Measurements from ENCODE around the gene TCF4.

The TCF4 gene

DNA sequence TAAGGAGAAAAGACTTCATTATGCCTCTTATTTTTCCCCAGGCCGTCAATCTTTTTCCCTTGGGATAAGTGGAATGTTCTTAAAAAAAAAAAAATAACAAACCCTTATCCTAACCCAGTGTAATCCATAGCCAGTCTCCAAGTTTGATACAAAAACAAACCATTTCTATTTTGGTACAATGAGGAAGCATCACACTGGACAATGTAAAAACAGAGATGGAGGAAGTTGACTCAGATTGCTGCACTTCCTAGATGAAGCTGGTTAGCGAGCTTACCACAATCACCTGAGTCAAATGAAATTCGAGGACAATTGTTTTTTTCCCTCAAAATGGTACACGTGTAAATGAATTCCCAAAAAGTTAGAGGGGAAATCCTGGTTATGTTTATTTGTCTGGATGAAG is 259.7 kb downstream of the TCF4 start:
- Histone ChIP-seq H3K27ac (ENCODE audit: low read depth, low read length) (no peak overlapping the region), H3K9me3 (ENCODE audit: insufficient read depth, low read depth, low read length) (no peaks in the 10 kb centered on the region), H3K27me3 (ENCODE audit: insufficient read depth, low read length) (no peaks in the 10 kb centered on the region), H3K9ac (ENCODE audit: low read depth, low read length) (no peak overlapping the region), H3K36me3 (ENCODE audit: insufficient read depth, low read length) (no peaks in the 10 kb centered on the region), H3K4me1 (ENCODE audit: insufficient read depth, low read length) (peaks cover 11% of the 10 kb centered on the region), H3K4me3 (ENCODE audit: low read length) (no peak overlapping the region)
- 92% methylated on average over 3 of the region's 4 CpGs for WGBS

DNA sequence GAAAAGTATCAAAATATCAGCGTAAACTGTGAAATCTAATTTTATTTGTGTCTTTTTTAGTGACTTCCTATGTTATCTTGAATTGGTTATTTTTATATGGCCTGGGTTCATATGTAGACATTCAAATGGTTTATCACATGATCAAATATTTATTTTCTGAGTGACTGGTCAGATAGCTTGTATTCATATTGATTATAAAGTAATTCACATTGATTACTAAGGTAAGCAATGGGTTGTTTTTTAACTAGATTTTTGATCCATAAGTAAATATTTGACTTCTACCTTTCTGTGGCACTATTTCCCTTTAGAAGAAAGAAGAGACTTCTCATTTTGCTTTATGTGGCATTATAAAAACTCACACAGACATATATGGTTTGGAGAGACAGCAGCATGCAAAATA is 260.5 kb downstream of the TCF4 start:
- WGBS: 93% methylated on average over 1 of the region's 1 CpG
- Histone ChIP-seq H3K27me3 (ENCODE audit: insufficient read depth, low read length) (no peaks in the 10 kb centered on the region), H3K9me3 (ENCODE audit: insufficient read depth, low read depth, low read length) (no peaks in the 10 kb centered on the region), H3K9ac (ENCODE audit: low read depth, low read length) (no peak overlapping the region), H3K4me1 (ENCODE audit: insufficient read depth, low read length) (peaks cover 19% of the 10 kb centered on the region), H3K4me3 (ENCODE audit: low read length) (no peak overlapping the region), H3K27ac (ENCODE audit: low read depth, low read length) (no peak overlapping the region), H3K36me3 (ENCODE audit: insufficient read depth, low read length) (no peaks in the 10 kb centered on the region)

DNA sequence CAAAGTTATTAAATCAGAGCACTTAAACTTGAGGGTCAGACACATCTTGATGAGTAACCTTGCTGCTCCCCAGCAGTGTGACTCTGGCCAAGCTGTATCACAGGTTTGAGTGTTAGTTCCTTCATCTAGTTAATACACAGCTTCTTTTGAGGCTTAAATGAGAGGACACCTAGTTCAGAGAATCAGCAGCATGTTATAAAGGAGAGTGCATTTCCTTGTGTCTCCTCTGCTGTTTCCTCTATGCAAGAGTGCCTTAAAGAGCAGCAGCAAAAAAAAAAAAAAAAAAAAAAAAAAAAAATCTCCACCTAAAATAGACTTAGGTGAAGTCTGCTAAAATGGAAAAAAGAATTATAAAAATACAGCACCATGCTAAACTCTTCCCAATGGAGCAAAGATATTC is 261.9 kb downstream of the TCF4 start:
- H3K27me3 ChIP-seq (ENCODE audit: insufficient read depth, low read length): no peaks in the 10 kb centered on the region
- H3K36me3 ChIP-seq (ENCODE audit: insufficient read depth, low read length): no peaks in the 10 kb centered on the region
- no peak overlapping the region for H3K27ac ChIP-seq (ENCODE audit: low read depth, low read length)
- H3K4me1 ChIP-seq (ENCODE audit: insufficient read depth, low read length): peaks cover 22% of the 10 kb centered on the region
- H3K9ac ChIP-seq (ENCODE audit: low read depth, low read length): no peak overlapping the region
- no peaks in the 10 kb centered on the region for H3K9me3 ChIP-seq (ENCODE audit: insufficient read depth, low read depth, low read length)
- no peak overlapping the region for H3K4me3 ChIP-seq (ENCODE audit: low read length)

DNA sequence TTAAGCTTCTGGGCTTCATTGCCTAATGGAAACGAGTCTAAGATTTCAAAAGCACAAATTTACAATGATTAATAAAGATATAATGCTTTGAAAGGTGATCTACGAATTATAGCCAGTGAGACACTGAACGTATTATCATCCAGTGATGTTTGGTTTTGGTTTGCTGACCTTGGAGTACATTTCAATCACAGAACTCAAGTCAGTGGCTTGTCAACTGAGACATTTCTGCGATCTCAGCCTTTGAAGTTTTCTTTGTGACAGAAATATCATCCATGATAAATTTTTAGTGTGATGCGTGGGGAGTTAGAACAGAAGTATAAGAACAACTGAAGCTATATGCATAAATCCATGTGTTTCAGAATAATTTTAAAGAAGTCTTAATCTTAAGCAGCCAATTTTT is 263.8 kb downstream of the TCF4 start:
- no peak overlapping the region for H3K9ac ChIP-seq (ENCODE audit: low read depth, low read length)

DNA sequence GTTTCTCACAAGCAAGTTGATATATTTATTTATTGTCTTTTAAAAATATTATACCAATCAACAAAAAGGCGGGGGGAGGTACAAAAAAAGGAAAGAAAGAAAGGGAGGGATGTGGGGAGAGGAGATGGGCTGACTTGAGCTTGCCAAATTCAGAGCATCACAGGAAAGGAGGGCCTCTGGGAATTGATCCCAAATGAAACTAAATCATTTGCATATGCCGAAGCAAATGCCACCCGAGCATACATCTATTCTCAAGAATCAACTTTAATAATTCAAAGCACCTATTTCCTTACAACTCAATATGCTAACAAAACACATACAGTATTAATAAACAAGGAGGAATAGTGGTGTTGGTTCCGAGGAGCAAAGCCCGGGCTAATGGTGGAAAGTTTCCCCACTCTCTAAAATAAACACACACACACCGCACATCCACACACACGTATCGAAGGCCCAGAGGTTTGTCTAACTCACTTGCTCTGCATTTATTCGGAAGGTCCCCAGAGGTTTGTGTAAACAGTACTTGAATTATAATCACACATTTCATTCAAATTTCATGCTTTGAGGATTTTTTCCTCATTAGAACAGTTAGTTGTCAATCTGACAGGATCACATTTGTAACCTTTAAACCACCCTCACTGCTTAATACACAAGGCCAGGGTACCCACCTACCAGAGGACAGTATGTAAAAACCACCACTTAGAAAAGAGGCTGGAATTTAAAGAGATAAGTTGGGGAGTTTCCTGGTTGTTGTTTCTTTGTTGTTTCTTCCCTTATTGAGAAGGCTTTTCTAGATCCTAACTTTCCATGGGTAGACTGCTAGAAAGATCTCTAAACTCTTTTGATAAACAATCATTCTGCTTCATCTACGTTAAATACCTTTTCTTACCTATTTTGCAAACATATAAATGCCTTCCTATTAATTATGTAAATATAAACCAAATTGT is 264.7 kb downstream of the TCF4 start:
- H3K4me3 ChIP-seq (ENCODE audit: low read length): peak overlapping the region; percentile 70
- peaks cover 36% of the 10 kb centered on the region for H3K4me1 ChIP-seq (ENCODE audit: insufficient read depth, low read length)
- H3K27me3 ChIP-seq (ENCODE audit: insufficient read depth, low read length): no peaks in the 10 kb centered on the region
- H3K36me3 ChIP-seq (ENCODE audit: insufficient read depth, low read length): no peaks in the 10 kb centered on the region
- no peaks in the 10 kb centered on the region for H3K9me3 ChIP-seq (ENCODE audit: insufficient read depth, low read depth, low read length)
- 57% methylated on average over 7 of the region's 10 CpGs for WGBS
- H3K27ac ChIP-seq (ENCODE audit: low read depth, low read length): no peak overlapping the region
- H3K9ac ChIP-seq (ENCODE audit: low read depth, low read length): no peak overlapping the region

More for the DNA sequence above, 263.8 kb downstream of the TCF4 start:
- H3K27ac ChIP-seq (ENCODE audit: low read depth, low read length): no peak overlapping the region
- H3K36me3 ChIP-seq (ENCODE audit: insufficient read depth, low read length): no peaks in the 10 kb centered on the region
- H3K9me3 ChIP-seq (ENCODE audit: insufficient read depth, low read depth, low read length): no peaks in the 10 kb centered on the region
- H3K4me1 ChIP-seq (ENCODE audit: insufficient read depth, low read length): peaks cover 32% of the 10 kb centered on the region
- no peaks in the 10 kb centered on the region for H3K27me3 ChIP-seq (ENCODE audit: insufficient read depth, low read length)
- WGBS: 87% methylated on average over 5 of the region's 5 CpGs
- H3K4me3 ChIP-seq (ENCODE audit: low read length): no peak overlapping the region

DNA sequence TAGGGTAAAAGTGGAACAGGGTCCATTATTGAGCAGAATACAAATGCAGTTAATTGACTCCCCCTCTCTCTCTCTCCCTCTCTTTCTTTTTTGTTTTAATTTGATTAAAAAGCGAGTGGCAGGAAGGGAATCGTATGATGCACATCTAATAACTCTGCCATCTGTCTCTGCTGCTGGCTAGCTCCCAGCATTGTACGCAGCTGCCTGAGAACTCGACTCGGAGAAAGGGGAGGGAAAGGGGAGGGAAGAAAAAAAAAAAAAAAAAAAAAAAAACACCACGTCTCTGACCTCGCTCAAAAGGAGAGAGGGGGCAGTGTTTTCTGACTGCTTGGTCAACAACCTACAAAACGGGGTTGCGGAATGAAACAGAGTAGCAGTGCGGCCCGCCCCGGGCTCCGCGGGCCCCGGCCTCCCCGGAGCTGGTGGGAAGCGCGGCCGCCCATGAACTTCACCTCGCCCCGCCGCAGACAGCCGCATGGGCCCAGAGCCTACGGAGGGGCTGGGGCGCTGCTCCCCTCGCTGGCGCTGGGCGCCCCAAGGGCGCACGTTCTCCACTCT is 265.7 kb downstream of the TCF4 start:
- peak overlapping the region; percentile 63; the same call in 1 of the 2 replicates for H3K27ac ChIP-seq (ENCODE audit: low read depth, low read length)

DNA sequence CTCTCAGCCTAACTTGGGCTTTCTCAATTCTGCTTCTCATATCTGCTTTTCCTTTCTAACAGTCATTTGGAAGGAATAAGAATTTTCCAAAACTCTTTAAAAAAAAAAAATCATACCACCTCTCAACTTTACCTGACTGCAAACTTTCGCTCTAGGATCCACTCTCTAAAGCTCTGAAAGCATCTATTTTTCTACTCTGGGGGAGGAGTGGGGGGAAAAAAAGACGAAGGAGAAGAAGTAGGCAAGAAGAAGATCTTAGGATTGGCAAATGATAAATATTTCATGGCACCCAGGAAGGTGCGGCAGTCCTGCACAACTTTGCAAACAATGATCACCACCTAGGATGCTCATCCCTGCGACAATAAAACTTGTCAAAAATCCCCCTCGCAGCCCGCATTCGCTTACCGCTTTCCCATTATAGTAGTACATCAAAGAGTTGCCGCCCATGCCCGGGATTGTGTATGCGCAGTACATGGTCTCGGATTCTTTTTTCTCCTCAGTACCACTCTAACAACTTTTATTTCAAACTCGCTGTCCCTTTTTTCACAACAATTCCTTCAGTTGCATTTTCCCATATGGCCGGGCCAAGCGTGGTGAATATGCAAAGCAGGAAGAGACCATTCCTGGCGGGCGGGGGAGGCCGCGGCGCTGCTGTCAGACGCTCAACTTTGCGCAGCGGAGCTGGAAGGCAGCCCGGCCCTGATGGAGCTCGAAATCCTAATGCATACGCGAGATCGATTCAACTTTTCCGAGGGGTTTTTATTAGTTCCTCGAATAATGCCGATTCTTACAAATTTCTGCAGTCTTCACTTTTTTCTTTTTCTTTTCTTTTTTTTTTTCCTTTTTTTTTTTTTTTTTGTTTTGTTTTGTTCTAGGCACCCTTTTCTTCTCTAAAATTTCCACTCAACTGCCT is 266.5 kb downstream of the TCF4 start:
- Histone ChIP-seq H3K27me3 (ENCODE audit: insufficient read depth, low read length) (no peaks in the 10 kb centered on the region), H3K4me3 (ENCODE audit: low read length) (peak overlapping the region; percentile 70), H3K36me3 (ENCODE audit: insufficient read depth, low read length) (no peaks in the 10 kb centered on the region), H3K27ac (ENCODE audit: low read depth, low read length) (no peak overlapping the region), H3K9ac (ENCODE audit: low read depth, low read length) (peak overlapping the region; percentile 48), H3K9me3 (ENCODE audit: insufficient read depth, low read depth, low read length) (no peaks in the 10 kb centered on the region), H3K4me1 (ENCODE audit: insufficient read depth, low read length) (peaks cover 42% of the 10 kb centered on the region)
- WGBS: 2% methylated on average over 30 of the region's 31 CpGs

More for the DNA sequence above, 265.7 kb downstream of the TCF4 start:
- WGBS: 1% methylated on average over 28 of the region's 30 CpGs
- Histone ChIP-seq H3K4me1 (ENCODE audit: insufficient read depth, low read length) (peaks cover 36% of the 10 kb centered on the region), H3K9ac (ENCODE audit: low read depth, low read length) (no peak overlapping the region), H3K36me3 (ENCODE audit: insufficient read depth, low read length) (no peaks in the 10 kb centered on the region), H3K4me3 (ENCODE audit: low read length) (peak overlapping the region; percentile 70), H3K27me3 (ENCODE audit: insufficient read depth, low read length) (no peaks in the 10 kb centered on the region), H3K9me3 (ENCODE audit: insufficient read depth, low read depth, low read length) (no peaks in the 10 kb centered on the region)

DNA sequence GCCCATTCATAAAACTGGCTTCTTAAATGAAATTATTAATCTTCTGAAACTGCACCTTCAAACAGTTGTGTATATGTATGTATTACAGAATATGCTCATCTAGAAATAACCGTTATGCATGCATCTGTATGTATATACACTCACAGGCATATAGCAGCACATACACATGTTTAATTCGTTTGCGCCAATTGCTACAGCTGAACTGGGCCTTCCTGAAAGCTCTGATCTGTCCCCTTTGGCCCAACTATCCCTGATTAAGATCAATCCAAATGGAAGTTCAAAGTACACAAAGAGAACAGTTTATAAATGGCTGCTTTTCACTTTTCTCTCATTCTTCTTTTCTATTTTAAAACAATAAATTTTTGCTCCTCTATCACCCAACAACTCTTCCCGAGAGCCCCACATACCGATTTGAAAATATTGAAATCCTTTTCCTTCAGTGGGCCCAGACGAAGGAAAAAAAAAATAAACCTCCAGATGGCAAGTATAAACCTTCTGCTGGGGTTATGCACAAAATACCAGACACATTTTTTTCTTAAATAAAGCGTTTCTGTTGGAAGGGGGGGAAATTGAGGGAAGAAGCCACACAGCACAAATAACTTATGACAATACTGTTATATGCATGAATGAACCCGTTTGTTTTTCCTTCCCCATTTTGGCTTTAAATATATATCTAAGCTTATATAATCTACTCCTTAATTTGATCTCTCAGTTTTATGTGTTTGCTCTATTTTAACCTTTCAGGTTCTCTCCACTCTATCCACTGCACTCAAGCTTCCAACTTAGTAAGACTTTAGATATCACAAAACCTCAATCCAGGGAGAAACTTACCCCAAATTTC is 267.3 kb downstream of the TCF4 start:
- Histone ChIP-seq H3K27me3 (ENCODE audit: insufficient read depth, low read length) (no peaks in the 10 kb centered on the region), H3K4me3 (ENCODE audit: low read length) (peak overlapping the region; percentile 70), H3K4me1 (ENCODE audit: insufficient read depth, low read length) (peaks cover 51% of the 10 kb centered on the region), H3K9ac (ENCODE audit: low read depth, low read length) (0 out of 2 replicates have a peak overlapping the region, but pooled peaks have one; percentile 48), H3K36me3 (ENCODE audit: insufficient read depth, low read length) (no peaks in the 10 kb centered on the region), H3K27ac (ENCODE audit: low read depth, low read length) (no peak overlapping the region), H3K9me3 (ENCODE audit: insufficient read depth, low read depth, low read length) (no peaks in the 10 kb centered on the region)
- WGBS: 90% methylated on average over 7 of the region's 8 CpGs

DNA sequence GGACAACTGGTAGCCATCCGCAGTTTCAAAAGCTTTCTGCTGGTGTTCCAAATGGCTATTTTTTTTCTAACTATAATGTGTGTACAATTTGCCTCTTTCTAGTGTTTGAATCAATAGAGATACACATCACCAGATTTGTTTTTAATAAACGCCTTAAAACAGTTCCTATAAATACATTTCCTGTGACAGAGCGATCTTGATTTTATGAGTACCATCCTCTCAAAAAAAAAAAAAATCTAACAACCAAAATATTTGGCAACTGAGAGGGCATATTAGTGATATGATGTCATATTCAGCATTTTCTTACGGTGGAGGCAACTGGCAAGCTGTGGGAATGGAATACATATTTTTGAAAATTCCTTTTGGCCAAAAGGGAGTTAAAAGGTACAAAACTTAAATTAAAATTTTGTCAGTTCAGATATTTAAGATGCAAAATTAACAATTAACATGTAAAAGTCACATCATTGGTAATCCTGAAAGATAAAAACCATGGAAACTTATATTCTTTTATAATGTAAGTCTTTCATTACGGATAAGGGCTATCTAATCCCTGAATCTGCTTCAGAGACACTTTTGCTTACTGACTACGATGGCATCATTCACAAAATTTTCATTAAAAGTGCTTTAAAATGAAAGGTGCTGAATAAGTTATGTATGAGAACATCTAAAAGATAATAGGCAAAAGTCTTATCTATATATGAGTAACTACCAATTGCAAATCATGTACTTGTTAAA is 268.4 kb downstream of the TCF4 start:
- 94% methylated on average over 6 of the region's 6 CpGs for WGBS
- no peak overlapping the region for H3K9ac ChIP-seq (ENCODE audit: low read depth, low read length)

DNA sequence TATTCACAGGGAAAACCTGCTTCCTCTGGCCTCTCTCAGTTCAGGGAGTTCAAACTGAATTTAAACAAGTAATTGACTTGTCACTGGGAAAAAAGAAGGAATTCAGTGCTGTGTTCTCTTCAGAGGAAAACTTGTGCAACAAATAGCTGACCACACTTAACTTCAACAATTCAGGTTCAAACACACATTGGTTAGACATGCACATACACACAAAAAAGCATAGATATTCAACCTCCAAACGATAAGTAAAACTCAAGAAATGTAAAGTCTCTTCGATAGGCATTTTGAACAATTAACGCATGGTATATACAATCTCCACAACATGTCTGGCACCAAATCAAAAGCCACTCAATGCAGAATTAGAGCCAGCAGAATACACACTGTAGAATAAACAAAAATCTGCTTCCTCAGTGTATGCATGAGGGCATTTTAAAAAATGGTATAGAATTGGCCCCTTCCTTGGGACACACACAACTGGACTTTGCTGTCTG is 269.0 kb downstream of the TCF4 start:
- H3K9me3 ChIP-seq (ENCODE audit: insufficient read depth, low read depth, low read length): no peaks in the 10 kb centered on the region
- H3K27ac ChIP-seq (ENCODE audit: low read depth, low read length): no peak overlapping the region
- H3K4me3 ChIP-seq (ENCODE audit: low read length): no peak overlapping the region; the same call in 1 of the 2 replicates
- H3K4me1 ChIP-seq (ENCODE audit: insufficient read depth, low read length): peaks cover 63% of the 10 kb centered on the region
- 96% methylated on average over 3 of the region's 3 CpGs for WGBS
- no peak overlapping the region for H3K9ac ChIP-seq (ENCODE audit: low read depth, low read length)
- no peaks in the 10 kb centered on the region for H3K27me3 ChIP-seq (ENCODE audit: insufficient read depth, low read length)
- no peaks in the 10 kb centered on the region for H3K36me3 ChIP-seq (ENCODE audit: insufficient read depth, low read length)

More for the DNA sequence above, 268.4 kb downstream of the TCF4 start:
- Histone ChIP-seq H3K27me3 (ENCODE audit: insufficient read depth, low read length) (no peaks in the 10 kb centered on the region), H3K36me3 (ENCODE audit: insufficient read depth, low read length) (no peaks in the 10 kb centered on the region), H3K4me3 (ENCODE audit: low read length) (no peak overlapping the region; the same call in 1 of the 2 replicates), H3K27ac (ENCODE audit: low read depth, low read length) (no peak overlapping the region), H3K9me3 (ENCODE audit: insufficient read depth, low read depth, low read length) (no peaks in the 10 kb centered on the region), H3K4me1 (ENCODE audit: insufficient read depth, low read length) (peaks cover 61% of the 10 kb centered on the region)

All from HUES64 (cell line).